Panc1 (cell line): ENCODE data around the gene FAF1.
"Not testable (repeated sequence)": the region's sequence is repeated elsewhere in the genome, so short reads cannot be mapped to it uniquely, and the experiment has no call there.

Source experiments
- POLR2AphosphoS5 ChIP-seq: IDR thresholded peaks from 2 replicates; pipeline ENCODE4 v1.6.1; 2012; ENCODE audit warnings: mild to moderate bottlenecking, low read depth, low read length, moderate library complexity
- TCF7L2 ChIP-seq: IDR thresholded peaks from 2 replicates; pipeline ENCODE4 v1.6.1; 2011; ENCODE audit warnings: mild to moderate bottlenecking, low read depth, low read length, inconsistent platforms
- TF ChIP-seq, protein P1 (sequence below): fragments of 450-650 bp; IDR thresholded peaks from 2 replicates; pipeline ENCODE4 v1.5.1; 2017; ENCODE audit warnings: mild to moderate bottlenecking

DNA sequence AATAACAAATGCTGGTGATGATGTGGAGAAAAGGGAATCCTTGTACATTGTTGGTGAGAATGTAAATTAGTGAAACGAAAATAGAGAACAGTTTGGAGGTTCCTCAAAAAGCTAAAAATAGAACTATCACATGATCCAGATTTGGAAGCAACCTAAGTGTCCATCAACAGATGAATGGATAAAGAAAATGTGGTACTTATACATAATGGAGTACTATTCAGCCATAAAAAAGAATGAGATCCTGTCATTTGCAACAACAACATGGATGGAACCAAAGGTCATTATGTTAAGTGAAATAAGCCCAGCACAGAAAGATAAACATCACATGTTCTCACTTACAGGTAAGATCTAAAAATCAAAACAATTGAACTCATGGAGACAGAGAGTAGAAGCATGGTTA is 39.3 kb upstream of the FAF1 start:
- TF ChIP-seq, protein P1, sequence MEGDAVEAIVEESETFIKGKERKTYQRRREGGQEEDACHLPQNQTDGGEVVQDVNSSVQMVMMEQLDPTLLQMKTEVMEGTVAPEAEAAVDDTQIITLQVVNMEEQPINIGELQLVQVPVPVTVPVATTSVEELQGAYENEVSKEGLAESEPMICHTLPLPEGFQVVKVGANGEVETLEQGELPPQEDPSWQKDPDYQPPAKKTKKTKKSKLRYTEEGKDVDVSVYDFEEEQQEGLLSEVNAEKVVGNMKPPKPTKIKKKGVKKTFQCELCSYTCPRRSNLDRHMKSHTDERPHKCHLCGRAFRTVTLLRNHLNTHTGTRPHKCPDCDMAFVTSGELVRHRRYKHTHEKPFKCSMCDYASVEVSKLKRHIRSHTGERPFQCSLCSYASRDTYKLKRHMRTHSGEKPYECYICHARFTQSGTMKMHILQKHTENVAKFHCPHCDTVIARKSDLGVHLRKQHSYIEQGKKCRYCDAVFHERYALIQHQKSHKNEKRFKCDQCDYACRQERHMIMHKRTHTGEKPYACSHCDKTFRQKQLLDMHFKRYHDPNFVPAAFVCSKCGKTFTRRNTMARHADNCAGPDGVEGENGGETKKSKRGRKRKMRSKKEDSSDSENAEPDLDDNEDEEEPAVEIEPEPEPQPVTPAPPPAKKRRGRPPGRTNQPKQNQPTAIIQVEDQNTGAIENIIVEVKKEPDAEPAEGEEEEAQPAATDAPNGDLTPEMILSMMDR = not testable (repeated sequence)
- TF ChIP-seq POLR2AphosphoS5, TCF7L2: not testable (repeated sequence)
